AG09319 (cell line): ENCODE results near the gene JAZF1.

ENCODE experiments used
- DNase-seq: peaks from one replicate; pipeline ENCODE4 v3.0.0-alpha.2; 2010; ENCODE audit warnings: low read depth; ENCODE audit errors: extremely low read depth
- CTCF ChIP-seq: IDR thresholded peaks from 2 replicates; pipeline ENCODE4 v1.5.1; 2011; ENCODE audit warnings: low read depth, mild to moderate bottlenecking, inconsistent platforms, low read length, moderate library complexity

The JAZF1 gene

GRCh38 chr7:27906385-27907091 is 274.1 kb downstream of the JAZF1 start:
- DNase-seq, result no peak
- TF ChIP-seq CTCF, result no peak

- no peak for DNase-seq
- TF ChIP-seq CTCF, result no peak
These were observed 274.6 kb downstream of the JAZF1 start for GRCh38 chr7:27905951-27906350.

- no peak for DNase-seq
These were observed 279.4 kb downstream of the JAZF1 start for GRCh38 chr7:27901028-27901760.

GRCh38 chr7:27900006-27900405 is 280.6 kb downstream of the JAZF1 start:
- no peak for TF ChIP-seq CTCF

More at GRCh38 chr7:27901028-27901760, 279.4 kb downstream of the JAZF1 start:
- no peak for TF ChIP-seq CTCF

GRCh38 chr7:27899601-27900000 is 281.0 kb downstream of the JAZF1 start:
- TF ChIP-seq CTCF, result no peak
- no peak for DNase-seq

More at GRCh38 chr7:27900006-27900405, 280.6 kb downstream of the JAZF1 start:
- no peak for DNase-seq

GRCh38 chr7:27897441-27897847 is 283.2 kb downstream of the JAZF1 start:
- DNase-seq, result no peak
- TF ChIP-seq CTCF, result no peak

GRCh38 chr7:27897001-27897400 is 283.6 kb downstream of the JAZF1 start:
- no peak for DNase-seq
- no peak for TF ChIP-seq CTCF
